Glomerular visceral epithelial cell (primary cell): ENCODE data around the gene NELFE.
A peak's percentile ranks its signal among the peaks of the same experiment; 100 is the strongest.
"Not testable (repeated sequence)": the region's sequence is repeated elsewhere in the genome, so short reads cannot be mapped to it uniquely, and the experiment has no call there.

Experiments
- DNase-seq: peaks from one replicate; pipeline ENCODE4 v3.0.0-alpha.2; 2016; ENCODE audit errors: extremely low spot score

Gene NELFE

DNA sequence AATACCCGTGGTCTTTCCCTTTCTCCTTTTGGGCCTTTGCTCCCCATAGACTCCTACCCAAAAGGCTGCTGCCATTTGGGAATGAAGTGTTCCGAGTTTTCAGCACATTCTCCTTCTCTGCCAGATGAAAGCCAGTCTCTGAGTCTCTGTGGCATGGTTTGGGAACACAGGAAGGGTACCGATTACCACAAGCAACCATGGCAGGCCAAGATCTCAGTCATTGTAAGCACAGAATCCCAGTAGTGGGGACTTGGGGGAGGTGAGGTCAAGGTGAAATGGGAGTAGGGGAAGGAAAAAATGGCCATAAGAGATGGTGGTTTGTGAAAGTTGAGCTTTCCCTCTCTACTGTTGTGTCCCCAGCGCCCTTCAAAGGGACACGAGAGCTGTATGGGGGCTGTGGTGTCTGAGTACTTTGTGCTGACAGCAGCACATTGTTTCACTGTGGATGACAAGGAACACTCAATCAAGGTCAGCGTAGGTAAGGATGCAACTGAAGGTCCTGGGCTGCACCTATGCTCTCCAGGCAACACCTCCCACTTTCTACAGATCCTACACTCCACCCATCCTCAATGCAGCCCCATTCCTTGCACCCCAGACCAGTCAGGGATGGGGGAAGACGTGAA, 8.7 kb downstream of the NELFE start:
- DNase-seq: no peak

DNA sequence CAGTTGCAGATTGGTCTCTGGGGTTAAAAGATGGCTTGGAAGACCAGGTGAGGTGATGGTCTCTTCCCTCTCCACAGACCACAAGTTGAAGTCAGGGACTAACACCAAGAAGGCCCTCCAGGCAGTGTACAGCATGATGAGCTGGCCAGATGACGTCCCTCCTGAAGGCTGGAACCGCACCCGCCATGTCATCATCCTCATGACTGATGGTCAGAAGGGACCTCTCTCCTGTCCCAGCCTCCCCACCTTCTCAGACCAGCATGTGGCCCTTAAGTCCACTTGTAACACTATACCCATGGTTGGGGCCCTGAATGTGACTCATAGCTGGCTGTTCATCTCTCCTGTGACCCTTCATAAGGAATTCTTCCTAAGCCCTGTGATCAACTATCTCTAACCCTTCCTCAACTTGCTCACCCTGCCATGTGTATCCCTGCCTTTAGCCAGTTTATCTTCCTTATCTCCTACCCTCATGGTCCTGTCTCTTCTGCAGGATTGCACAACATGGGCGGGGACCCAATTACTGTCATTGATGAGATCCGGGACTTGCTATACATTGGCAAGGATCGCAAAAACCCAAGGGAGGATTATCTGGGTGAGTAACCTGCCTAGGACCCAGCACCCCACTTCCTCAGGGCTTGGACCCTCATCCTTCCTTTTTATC, 9.9 kb downstream of the NELFE start:
- peak; percentile 16 for DNase-seq

DNA sequence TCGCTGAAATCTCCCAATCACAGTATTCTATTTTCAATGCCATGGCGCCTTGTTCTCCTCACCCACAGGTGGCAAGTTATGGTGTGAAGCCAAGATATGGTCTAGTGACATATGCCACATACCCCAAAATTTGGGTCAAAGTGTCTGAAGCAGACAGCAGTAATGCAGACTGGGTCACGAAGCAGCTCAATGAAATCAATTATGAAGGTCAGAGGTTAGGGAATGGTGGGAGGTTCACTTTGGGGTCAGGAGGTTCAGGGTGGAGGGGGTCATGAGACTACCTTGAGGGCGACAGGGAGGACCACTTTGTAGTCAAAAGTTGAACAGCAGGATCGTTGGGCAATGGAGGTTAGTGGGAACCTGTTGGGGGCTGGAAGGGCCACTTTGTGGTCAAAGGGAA, 10.5 kb downstream of the NELFE start:
- DNase-seq: no peak

DNA sequence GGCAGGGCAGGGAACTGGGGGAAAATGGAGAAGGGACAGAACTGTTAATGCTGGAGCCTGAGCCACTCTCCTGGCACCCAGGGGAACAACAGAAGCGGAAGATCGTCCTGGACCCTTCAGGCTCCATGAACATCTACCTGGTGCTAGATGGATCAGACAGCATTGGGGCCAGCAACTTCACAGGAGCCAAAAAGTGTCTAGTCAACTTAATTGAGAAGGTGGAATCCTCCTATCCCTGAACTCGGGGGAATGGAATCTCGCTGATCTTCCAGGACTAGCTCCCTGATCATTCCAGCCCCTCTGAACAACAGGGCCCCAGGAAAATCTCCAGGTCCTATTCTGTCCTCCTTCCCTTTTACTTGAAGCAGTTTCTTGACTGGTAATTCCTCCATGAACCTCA, 10.9 kb downstream of the NELFE start:
- DNase-seq: no peak

DNA sequence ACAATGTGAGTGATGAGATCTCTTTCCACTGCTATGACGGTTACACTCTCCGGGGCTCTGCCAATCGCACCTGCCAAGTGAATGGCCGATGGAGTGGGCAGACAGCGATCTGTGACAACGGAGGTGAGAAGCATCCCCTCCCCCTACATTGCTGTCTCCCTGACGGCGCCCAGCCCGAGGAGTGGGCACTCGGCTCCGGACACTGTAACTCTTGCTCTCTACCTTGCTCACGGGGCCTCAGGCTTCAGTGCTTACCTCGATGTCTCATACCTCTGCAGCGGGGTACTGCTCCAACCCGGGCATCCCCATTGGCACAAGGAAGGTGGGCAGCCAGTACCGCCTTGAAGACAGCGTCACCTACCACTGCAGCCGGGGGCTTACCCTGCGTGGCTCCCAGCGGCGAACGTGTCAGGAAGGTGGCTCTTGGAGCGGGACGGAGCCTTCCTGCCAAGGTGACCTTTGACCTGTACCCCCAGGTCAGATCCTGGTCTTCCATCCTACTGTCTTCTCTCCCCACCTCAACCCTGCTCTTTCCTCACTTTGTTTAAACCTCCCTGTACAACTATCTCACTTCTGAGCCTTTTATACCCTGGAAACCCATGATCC, 11.6 kb downstream of the NELFE start:
- DNase-seq: no peak

DNA sequence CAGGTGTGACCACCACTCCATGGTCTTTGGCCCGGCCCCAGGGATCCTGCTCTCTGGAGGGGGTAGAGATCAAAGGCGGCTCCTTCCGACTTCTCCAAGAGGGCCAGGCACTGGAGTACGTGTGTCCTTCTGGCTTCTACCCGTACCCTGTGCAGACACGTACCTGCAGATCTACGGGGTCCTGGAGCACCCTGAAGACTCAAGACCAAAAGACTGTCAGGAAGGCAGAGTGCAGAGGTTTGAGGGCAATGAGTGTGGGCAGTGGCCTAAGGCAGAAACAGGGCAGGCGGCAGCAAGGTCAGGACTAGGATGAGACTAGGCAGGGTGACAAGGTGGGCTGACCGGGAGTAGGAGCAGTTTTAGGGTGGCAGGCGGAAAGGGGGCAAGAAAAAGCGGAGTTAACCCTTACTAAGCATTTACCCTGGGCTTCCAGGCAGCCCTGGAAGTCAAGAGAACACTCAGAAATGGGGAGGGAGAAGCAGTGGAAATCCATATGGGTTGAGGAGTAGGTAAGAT, 12.3 kb downstream of the NELFE start:
- no peak for DNase-seq

DNA sequence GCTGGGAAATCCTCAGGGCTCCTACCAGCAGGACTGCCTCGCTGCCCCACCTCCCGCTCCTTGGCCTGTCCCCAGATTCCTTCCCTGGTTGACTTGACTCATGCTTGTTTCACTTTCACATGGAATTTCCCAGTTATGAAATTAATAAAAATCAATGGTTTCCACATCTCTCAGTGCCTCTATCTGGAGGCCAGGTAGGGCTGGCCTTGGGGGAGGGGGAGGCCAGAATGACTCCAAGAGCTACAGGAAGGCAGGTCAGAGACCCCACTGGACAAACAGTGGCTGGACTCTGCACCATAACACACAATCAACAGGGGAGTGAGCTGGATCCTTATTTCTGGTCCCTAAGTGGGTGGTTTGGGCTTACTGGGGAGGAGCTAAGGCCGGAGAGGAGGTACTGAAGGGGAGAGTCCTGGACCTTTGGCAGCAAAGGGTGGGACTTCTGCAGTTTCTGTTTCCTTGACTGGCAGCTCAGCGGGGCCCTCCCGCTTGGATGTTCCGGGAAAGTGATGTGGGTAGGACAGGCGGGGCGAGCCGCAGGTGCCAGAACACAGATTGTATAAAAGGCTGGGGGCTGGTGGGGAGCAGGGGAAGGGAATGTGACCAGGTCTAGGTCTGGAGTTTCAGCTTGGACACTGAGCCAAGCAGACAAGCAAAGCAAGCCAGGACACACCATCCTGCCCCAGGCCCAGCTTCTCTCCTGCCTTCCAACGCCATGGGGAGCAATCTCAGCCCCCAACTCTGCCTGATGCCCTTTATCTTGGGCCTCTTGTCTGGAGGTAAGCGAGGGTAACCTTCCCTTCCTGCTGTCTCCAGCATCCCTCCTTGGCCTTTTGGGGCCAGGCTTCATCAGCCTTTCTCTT, 13.0 kb downstream of the NELFE start, which contains the start of gene CFB:
Gene CFB, plus strand, starts transcription at position 589 of the 863 bp plus-strand sequence. Its CDS starts 127 bp downstream, at position 716.
- peak; percentile 91 for DNase-seq

DNA sequence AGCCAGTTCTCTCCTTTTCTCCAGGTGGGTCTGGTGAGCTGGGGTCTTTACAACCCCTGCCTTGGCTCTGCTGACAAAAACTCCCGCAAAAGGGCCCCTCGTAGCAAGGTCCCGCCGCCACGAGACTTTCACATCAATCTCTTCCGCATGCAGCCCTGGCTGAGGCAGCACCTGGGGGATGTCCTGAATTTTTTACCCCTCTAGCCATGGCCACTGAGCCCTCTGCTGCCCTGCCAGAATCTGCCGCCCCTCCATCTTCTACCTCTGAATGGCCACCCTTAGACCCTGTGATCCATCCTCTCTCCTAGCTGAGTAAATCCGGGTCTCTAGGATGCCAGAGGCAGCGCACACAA, 13.6 kb downstream of the NELFE start:
- DNase-seq: no peak

DNA sequence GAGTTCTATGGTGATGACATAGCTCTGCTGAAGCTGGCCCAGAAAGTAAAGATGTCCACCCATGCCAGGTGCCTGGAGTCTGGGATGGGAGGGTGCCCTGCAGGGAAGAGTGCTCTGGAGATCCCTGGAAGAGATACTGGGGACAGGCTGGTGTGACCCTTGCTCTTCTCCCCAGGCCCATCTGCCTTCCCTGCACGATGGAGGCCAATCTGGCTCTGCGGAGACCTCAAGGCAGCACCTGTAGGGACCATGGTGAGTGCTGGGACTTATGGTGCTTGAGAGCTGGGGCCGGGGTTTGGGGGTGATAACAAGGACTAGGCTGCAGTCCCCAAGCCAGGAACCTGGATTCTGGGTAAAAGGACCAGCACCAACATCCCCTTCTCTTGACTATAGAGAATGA, 15.0 kb downstream of the NELFE start:
- DNase-seq: no peak

DNA sequence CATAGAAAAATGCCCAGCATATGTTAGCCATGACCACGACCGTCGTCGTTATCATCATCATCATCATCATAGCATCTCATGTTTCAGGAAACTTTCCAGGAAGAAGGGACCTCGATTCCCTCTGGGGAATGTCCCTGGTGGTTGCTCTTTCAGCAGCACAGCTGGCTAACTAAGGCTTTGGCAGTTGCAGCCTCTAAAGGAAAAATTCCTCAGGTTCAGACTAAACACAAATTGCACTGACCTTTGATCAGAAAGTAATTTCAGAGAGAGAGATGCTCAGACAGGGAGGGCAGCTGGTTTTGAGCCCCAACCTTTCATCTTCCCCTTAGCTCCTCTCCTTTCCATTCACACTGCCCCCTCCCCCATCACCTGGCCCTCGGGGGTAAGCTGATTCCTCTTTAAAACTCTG, 18.5 kb downstream of the NELFE start:
- peak; percentile 56 for DNase-seq

DNA sequence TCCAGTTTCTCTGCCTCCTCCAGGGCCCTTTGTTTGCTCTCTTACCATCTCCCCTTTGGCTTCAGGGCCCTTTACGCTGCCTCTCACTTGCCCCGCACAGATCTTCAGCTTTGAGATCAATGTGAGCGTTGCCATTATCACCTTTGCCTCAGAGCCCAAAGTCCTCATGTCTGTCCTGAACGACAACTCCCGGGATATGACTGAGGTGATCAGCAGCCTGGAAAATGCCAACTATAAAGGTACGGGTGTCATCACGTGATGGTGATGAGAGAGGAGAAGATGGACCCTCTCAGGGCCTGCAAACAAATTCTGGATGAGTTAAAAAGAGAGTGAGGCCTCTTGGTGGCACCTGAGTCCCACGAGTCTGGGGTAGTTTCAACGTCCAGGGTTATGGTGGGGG, 22.9 kb downstream of the NELFE start:
- DNase-seq: no peak

DNA sequence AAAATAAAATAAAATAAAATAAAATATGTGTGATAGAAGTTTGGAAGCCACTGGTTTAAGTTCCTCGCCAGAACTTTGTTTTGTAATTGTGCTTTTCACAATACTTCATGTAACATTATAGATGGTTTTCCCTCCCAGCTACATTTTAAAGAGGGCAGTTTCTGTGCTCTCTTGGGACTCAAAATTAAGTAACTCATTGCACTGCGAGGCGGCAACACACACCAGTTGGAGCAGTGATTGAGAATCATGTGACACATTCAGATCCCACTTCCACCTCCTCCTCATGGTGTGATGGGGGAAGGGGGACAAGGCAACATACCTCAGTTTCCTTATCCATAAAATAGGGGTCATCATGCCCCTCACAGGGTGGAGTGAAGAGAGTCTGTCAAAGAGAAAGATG, 23.8 kb downstream of the NELFE start:
- DNase-seq: no peak

DNA sequence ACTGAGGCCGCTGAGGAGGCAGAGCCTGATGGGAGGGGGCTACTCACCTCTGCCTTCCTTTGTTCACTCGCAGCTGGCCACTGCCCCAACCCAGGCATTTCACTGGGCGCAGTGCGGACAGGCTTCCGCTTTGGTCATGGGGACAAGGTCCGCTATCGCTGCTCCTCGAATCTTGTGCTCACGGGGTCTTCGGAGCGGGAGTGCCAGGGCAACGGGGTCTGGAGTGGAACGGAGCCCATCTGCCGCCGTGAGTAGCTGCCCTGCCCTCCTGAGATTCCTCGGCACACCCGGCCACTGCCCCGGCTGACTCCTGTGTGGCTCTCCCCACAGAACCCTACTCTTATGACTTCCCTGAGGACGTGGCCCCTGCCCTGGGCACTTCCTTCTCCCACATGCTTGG, 25.2 kb downstream of the NELFE start:
- no peak for DNase-seq

DNA sequence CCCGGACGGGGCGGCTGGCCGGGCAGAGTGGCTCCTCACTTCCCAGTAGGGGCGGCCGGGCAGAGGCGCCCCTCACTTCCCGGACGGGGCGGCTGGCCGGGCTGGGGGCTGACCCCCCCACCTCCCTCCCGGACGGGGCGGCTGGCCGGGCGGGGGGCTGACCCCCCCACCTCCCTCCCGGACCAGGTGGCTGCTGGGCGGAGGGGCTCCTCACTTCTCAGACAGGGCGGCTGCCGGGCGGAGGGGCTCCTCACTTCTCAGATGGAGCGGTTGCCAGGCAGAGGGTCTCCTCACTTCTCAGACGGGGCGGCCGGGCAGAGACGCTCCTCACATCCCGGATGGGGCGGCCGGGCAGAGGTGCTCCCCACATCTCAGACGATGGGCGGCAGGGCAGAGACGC, 26.6 kb downstream of the NELFE start:
- DNase-seq: not testable (repeated sequence)

DNA sequence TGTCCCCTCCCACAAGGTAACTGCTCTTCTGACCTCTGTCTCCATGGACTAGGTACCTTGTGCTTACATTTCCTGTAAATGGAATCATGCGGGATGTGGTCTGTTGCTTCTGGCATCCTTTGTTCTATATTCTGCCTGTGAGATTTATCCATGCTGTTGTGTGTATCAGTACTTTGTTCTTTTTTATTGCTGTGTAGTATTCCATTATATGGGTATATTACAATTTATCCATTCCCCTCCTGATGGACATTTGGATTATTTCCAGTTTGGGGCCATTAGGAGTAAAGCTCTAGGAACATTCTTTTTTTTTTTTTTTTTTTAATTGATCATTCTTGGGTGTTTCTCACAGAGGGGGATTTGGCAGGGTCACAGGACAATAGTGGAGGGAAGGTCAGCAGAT, 27.8 kb downstream of the NELFE start:
- DNase-seq: no peak

DNA sequence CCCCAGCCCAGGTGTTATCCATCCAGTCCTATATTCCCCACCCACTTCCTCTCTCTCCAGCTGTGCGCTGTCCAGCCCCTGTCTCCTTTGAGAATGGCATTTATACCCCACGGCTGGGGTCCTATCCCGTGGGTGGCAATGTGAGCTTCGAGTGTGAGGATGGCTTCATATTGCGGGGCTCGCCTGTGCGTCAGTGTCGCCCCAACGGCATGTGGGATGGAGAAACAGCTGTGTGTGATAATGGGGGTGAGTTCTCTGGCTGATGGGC, 30.2 kb downstream of the NELFE start:
- no peak for DNase-seq

DNA sequence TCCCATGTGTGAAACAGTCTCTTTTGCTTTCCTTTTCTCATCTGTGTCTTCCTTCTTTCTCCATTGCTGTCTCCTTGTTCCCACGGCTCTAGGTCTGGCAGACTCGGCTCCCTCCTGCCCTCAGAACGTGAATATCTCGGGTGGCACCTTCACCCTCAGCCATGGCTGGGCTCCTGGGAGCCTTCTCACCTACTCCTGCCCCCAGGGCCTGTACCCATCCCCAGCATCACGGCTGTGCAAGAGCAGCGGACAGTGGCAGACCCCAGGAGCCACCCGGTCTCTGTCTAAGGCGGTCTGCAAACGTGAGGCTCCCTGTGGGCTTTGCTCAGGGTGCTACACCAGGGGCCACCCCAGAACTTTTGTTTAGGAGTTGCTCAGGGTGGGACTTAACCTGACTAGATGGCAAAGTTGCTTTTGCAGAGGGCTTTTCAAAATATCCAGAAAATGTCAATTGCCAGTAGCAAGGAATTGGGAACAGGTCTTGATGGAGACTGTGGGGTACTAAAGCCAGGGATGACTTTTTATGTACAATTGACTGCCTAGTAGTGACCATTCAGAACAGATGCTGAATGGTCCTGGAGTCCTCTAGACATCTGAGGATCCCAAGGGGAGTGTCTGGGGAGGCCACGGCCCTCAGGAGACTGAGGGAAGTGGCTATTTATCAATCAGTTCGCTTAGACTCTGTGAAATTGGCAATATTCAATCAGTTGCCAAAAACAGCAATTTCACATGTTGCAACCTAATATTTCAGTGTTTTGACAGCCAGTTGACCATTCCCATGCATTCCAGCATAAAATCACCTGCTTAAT, 30.7 kb downstream of the NELFE start:
- no peak for DNase-seq

DNA sequence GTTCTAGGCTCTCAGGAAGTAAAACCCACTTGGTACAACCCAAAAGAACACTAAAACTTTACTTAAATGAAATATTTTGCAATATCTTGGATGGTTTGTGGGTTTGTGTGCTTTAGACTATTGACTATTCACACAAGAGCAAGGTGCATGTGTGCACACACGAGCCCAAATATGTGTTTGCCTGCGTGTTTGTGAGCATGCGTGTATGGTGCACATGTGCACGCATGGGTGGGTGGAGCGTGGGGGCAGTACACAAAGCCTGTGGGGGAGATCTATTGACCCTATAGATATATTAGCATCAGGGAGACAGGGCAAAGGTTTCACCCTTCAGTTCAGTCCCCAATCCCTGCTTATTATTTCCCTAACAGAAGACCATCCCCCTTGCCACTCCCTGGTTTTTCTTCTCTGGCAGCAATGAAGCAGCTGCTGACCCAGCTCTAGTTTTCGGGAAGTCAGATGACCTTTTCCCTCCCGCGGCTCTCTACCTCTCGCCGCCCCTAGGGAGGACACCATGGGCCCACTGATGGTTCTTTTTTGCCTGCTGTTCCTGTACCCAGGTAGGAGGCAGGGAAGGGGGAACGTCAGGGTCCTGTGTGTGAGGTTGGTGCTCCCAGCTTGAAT, 31.4 kb downstream of the NELFE start, which contains the start of gene C2:
Gene C2, plus strand, starts transcription at position 476 of the 621 bp plus-strand sequence. Its CDS starts 36 bp downstream, at position 512.
- no peak for DNase-seq

DNA sequence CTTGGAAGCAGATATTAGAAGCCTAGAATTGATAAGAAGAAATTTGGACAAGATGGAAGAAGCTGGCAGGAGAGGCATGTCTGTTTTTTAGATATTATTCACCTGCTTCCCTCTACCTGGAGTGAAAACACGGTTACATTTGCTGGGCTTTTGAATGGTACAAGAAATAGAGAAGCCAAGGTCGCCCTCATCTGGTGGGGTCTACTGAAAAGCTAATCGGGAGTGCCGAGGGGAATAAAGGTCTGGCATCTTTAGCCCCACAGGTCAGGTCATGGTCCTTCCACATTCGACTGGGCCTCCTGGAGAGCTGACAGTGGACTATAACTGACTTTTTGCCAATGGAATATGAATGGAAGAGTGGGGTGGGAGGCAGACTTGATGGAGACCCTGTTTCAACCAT, 35.8 kb downstream of the NELFE start:
- no peak for DNase-seq

DNA sequence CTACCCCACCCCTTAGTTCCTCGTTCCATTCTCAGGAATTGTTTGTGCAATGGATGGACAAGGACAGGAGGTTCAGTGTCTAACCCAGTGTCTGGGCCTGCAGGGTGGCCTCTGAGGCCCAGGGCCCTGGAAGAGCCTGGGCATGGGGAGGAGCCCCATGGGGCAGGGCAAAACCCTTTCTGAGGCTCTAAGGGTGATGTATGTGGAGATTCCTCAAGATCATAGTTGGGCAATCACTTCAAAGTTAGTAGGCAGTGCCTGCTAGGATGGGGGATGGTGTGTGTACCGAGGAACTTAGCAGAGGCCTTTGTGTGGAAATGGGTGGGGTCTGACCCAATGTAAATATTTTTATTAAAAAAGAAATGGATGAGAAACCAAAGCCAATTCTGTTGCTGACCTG, 38.0 kb downstream of the NELFE start:
- DNase-seq: no peak
